ENCODE data around the gene TMC1.

Gene TMC1

GRCh38 chr9:72575666-72576065 is 54.3 kb downstream of the TMC1 start:
- no peak for DNase-seq (ENCODE audit: low read depth)

GRCh38 chr9:72576087-72576486 is 54.7 kb downstream of the TMC1 start:
- no peak for DNase-seq (ENCODE audit: low read depth)

GRCh38 chr9:72577212-72577753 is 55.9 kb downstream of the TMC1 start:
- DNase-seq (ENCODE audit: low read depth): peak; percentile 88

GRCh38 chr9:72579190-72579589 is 57.8 kb downstream of the TMC1 start:
- peak; percentile 77 for DNase-seq (ENCODE audit: low read depth)

- peak; percentile 71 for DNase-seq (ENCODE audit: low read depth)
These were observed 58.6 kb downstream of the TMC1 start for GRCh38 chr9:72579880-72580550.

- DNase-seq (ENCODE audit: low read depth): peak; percentile 78
These were observed 60.3 kb downstream of the TMC1 start for GRCh38 chr9:72581694-72582093.

GRCh38 chr9:72583370-72583769 is 62.0 kb downstream of the TMC1 start:
- no peak for DNase-seq (ENCODE audit: low read depth)

GRCh38 chr9:72586388-72587130 is 65.2 kb downstream of the TMC1 start:
- peak; percentile 92 for DNase-seq (ENCODE audit: low read depth)

GRCh38 chr9:72588336-72588735 is 66.9 kb downstream of the TMC1 start:
- DNase-seq (ENCODE audit: low read depth): no peak

GRCh38 chr9:72589667-72590521 is 68.5 kb downstream of the TMC1 start:
- peak; percentile 55 for DNase-seq (ENCODE audit: low read depth)

- no peak for DNase-seq (ENCODE audit: low read depth)
These were observed 69.4 kb downstream of the TMC1 start for GRCh38 chr9:72590824-72591223.

GRCh38 chr9:72592502-72593403 is 71.3 kb downstream of the TMC1 start:
- peak; percentile 66 for DNase-seq (ENCODE audit: low read depth)

- DNase-seq (ENCODE audit: low read depth): no peak
These were observed 75.2 kb downstream of the TMC1 start for GRCh38 chr9:72596451-72597180.

- no peak for DNase-seq (ENCODE audit: low read depth)
These were observed 75.7 kb downstream of the TMC1 start for GRCh38 chr9:72597181-72597517.

GRCh38 chr9:72597601-72598000 is 76.2 kb downstream of the TMC1 start:
- no peak for DNase-seq (ENCODE audit: low read depth)

- DNase-seq (ENCODE audit: low read depth): no peak
These were observed 77.2 kb downstream of the TMC1 start for GRCh38 chr9:72598639-72599038.

- DNase-seq (ENCODE audit: low read depth): no peak
These were observed 78.6 kb downstream of the TMC1 start for GRCh38 chr9:72599874-72600534.

- no peak for DNase-seq (ENCODE audit: low read depth)
These were observed 79.3 kb downstream of the TMC1 start for GRCh38 chr9:72600671-72601070.

- no peak for DNase-seq (ENCODE audit: low read depth)
These were observed 80.2 kb downstream of the TMC1 start for GRCh38 chr9:72601615-72602014.

GRCh38 chr9:72612449-72612848 is 91.0 kb downstream of the TMC1 start:
- DNase-seq (ENCODE audit: low read depth): no peak
